HG03039 (cell line): Measurements from ENCODE around the gene CHSY3.

Experiments
- ATAC-seq: cut with Tn5 transposase; IDR thresholded peaks from one replicate; pipeline ENCODE4 v1.9.1; 2021; ENCODE audit warnings: mild to moderate bottlenecking, moderate library complexity; ENCODE audit not compliant: unreplicated experiment

The CHSY3 gene

DNA sequence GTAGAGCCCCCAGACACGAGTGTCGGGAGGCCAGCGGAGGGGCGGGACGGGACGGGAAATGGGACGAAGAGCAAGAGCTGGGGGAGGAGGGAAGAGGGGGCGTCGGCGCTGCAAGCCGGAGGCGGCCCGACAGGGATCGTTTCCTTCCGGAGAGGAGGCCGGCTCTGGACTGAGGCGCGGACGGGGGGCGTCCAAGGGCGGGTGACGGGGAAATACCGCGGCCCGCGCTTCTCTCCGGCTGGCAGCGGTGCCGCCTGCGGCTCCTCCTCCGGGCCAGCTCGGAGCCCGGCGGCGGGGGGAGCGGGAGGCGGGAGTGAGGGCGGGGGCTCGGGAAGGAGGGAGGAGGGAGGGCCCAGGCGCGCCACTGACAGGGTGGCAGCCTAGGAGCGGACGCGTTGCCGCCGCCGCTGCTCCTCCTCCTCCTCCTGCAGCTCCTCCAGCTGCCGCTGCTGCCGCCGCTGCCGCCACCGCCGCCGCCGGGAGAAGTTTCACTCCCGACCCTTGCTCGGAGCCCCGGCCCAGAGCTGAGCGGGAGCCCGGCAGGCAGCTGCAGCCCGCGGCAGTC, at the start of gene CHSY3:
Gene CHSY3 (plus strand): TSS at position 364 of the 565 bp plus-strand sequence.
- peak; percentile 56 for ATAC-seq

DNA sequence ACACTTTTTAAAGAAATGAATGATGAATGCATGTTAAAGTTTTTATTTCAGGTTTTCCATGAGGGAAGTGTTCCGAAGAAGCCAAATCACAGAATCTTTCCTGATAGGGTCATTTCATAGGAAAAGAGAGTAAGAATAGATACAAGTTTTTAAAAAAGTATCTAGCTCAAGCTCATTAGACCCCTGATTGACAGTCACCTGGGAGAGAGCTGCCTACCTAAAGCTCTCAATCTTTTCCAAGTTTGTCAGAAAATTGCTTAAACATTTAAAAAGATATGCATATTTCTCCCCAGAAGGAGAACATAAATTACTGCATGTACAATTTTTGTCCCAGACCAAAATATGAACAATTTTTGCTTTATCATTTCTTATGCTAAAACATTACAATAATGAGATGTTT, 47.9 kb upstream of the CHSY3 start:
- ATAC-seq, result no peak

DNA sequence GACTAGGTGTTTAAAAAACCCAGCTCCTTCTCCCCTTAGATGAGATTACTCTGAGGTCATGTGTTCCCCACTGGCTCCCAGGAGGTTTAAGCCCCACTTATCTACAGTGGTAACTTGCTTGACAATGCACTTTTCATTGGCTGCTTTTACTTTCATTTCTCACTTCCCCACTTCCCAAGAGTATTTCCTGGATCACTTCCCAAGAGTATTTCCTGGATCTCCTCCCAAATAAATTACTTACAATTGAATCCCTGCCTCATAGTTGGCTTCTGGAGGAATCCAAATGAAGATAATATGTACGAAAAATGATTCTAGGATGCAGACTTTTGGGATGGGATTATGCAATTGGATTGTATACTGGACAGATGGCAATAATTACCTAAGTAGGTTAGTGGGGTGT, 47.1 kb upstream of the CHSY3 start:
- ATAC-seq, result no peak

DNA sequence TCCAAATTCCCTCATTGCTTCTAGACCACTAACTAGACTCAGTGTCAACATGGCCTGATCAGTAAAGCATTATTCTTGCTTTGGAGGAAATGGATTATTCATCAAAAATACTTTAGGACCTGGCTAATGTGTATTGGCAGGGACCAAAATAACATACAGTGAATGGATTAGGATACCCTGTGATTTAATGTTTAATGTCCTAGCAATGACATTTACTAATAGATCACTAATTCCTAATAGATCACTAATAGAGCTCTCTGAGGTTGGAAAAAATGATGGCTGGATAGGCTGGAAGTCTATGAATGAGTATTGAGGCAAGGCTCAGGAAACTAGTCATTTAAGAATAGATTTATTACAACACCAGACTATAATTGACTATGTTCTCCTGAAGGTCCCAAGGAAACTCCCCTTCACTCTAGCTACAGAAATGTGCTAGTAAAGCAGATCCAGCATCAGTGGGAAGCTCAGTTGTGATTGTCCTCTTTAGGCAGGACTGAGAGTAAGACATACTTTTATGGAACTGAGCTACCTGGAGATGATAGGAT, 46.1 kb upstream of the CHSY3 start:
- ATAC-seq, result no peak

DNA sequence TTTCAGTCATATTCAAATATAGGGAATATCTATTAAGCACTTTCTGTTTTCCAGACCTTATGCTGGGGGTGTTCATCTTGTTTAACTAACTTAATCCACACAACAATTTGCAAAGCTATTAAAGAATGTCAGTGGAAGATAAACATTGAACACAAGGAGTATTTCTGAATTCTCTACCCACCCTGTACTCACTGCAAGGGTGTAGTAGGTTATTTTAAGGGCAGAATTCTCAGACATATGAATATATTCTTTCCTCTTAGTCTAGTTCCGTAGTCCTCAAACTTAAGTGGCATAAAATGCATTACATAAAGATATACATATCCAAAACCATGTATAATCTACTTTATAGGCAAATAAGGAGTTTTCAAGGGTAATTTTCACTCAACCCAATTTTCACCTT, 19.9 kb upstream of the CHSY3 start:
- ATAC-seq, result no peak

DNA sequence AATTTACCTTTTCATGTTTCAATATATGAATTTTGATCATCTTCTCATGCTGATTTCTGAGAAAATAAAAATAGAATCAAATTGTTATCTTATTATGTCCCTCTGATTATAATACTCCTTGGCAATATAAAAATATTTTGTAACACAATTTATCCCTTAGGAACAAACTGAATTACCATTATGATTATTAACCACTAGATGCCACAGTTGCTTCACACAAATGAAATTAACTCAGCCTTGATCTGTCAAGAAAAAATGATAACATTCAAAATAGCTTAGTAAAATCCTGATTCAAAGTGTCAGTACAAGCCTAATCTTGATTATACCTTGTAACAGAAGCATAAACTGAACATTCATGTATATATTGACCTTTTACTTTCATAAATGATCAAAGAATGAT, 4.8 kb upstream of the CHSY3 start:
- no peak for ATAC-seq

DNA sequence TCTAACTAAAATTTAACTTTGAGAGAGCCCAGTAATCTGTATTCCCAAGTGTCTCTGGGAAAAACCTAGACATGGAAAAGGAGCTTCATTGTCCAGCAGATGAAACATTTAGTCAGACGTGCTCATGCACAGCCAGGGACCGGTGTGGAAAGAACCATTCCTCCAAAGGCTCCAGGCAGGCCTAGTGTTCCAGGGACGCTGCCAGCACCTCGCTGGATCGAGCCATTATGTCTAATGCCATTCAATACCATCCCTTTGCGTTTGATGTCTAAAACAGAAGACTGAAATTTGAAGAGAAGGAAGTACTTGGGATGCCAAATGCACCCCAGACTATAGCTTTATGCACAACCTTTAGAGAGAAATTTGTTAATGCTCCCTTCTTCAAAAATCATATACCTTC, 1.4 kb upstream of the CHSY3 start:
- no peak for ATAC-seq

DNA sequence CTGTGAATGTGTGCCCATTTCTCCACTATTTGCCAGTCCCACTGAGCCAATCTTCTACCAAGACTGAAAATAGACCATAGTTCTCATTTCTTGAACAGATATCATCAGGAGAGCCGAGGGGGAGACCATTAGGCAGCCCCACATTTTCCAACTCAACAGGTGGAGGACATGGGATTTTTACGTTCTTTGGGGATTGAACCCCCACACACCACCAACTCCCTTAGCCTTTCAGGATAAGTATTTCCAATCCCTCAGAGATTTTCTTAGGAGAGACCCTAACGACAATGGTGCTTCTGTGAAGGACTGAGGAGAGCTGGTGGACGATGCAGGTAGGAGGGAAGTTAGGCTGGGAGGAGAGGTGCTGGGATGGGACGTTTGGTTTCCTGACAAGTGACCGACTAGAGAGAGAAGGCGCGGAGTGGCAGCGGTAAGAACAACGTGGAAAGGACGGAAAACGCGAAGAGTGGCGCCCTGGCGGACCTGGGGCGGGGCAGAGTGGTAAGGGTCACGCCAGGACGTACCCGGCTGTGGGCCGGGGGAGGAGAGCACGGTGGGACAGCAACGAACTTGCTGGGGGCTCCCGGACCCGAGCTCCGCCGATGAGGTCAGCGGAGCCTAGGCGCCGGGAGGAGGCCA, 681 bp upstream of the CHSY3 start:
- no peak for ATAC-seq

DNA sequence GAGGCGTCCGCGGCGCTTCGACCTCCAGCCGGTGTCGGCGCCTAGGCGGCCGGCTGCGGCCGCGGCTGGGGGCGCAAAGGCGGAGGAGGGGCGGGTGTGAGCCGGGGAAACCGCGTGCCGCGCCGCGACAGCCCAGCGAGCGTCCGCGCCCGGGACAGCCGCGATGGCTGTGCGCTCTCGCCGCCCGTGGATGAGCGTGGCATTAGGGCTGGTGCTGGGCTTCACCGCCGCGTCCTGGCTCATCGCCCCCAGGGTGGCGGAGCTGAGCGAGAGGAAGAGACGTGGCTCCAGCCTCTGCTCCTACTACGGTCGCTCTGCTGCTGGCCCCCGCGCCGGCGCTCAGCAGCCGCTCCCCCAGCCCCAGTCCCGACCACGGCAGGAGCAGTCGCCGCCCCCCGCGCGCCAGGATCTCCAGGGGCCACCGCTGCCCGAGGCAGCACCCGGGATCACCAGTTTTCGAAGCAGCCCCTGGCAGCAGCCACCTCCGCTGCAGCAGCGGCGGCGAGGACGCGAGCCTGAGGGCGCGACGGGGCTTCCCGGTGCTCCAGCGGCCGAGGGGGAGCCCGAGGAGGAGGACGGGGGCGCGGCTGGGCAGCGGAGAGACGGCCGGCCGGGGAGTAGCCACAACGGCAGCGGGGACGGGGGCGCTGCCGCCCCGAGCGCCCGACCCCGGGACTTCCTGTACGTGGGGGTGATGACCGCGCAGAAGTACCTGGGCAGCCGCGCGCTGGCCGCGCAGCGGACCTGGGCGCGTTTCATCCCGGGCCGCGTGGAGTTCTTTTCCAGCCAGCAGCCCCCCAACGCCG, 605 bp downstream of the CHSY3 start:
- peak; percentile 35 for ATAC-seq

DNA sequence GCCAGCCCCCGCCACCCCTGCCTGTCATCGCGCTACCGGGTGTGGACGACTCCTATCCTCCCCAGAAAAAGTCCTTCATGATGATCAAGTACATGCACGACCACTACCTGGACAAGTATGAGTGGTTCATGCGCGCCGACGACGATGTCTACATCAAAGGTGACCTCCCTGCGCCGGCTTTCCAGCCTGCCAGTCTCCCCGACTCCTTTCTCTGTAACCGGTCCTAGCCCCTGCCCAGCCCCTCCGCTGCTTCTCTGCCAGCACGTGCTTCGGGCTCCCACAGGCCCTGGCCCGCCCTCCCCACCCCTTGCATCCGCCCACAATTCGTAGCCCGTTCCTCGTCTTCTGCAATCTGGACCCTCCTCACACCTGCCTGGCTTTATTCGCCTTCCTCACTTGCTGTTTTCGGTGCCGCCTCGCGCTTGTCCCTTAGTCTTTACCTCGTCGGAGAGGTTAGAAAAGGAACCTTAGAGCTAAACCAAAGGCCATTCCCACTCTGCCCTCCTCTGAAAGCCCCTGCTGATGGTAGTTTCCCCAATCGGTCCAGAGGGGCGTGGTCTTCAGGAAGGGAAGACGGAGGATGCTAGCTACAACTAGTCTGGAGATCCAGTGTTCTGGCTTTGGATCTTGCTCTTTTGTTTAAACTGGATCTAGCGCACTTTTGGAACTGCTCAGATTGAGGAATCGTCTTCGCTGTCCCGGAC, 1.4 kb downstream of the CHSY3 start:
- no peak for ATAC-seq

DNA sequence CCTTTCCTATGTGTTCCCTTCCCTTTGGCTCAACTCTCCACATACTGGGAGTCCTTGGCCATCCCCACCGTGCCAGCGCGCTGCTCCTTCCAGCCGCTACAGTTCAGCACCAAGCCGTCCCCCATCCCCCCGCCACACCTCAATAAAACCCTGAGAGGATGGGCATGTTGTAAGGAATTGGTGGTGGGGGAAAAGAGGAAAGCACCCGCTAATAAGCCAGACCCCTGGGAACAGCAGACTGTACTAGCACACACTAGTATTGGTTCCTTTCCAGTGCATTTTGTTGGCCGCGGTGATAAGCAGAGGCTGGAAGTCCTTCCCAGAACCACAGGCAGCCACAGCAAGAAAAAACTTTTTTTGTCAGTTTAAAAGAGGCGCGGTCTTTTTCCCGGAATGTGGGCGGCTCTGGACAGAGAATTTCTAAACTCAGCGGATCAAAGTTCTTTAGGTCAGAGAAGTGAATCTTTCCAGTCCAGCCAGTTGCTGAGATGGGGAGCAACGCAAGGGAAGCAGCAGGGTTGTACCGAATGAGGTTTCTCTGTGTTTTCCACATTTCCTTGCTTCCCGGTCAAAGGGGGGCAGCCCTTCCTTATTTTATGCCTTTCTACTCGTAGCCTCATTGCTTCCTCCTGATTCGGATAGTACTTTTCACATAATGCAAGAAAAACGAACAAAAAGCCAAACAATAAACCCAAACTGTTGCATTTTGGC, 2.1 kb downstream of the CHSY3 start:
- no peak for ATAC-seq

DNA sequence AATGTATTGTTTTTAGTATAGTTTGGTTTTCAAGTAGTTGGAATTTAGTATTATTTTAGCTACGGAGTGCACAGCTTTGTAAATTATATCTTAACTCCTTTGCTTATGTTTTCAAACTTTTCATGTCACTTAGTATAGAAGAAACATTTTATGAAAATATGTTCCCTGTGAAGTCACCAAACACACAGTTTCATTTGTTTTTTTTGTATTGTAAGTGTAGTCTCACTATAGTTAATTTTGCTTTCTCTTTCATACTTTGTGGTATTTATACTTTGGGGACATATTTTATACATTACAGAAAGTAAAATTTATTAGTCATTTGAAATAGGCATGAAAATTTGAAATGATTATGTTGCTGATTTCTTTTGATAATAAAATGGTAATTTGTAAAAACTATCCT, 5.0 kb downstream of the CHSY3 start:
- ATAC-seq, result peak; percentile 39

DNA sequence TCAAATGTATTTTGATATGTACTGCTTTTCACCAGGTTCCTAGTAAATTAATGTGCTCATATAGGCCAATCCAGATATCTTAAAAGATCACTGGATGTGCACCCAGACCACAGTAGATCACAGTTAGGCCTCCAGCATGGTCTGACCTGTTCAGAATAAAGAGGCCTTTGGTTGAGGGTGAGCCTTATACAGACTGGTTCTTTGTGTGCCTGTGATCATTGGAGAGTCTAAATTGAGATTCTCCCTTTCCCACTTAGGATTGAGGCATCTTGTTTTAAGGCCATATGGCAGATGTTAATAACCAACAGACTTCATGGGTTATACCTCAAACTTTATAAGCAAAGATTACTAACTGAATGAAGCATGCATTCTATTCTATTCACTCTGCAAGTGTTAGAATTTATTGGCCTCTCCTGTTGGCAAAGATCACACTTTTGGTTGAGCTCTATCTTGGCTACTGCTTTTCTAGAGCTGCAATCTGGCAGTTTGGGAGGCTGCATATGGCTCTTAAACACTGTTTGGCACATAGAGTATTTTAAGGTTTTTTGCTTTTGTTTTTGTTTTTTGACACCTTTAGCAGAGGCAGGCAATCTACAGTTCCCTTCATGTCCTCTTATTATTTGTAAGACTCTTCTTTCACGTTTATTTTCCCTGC, 8.5 kb downstream of the CHSY3 start:
- no peak for ATAC-seq

DNA sequence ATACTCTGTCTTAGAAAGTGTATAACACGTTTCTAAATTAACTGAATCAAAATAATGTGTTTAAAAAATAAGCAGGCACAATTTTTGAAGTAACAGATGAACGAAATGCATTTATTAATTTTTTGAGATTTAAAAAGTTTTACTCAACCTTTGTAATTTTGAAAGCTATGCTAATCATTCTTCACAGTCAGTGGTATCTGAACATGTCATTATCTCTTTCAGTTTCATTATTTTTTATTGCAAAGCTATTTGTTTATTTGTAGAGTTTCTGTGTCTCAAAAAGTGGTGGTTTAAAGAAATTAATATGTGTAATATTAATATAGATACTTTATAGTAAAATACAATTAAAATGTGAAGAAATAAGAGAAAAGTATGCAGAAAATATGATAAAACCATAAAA, 11.2 kb downstream of the CHSY3 start:
- no peak for ATAC-seq

DNA sequence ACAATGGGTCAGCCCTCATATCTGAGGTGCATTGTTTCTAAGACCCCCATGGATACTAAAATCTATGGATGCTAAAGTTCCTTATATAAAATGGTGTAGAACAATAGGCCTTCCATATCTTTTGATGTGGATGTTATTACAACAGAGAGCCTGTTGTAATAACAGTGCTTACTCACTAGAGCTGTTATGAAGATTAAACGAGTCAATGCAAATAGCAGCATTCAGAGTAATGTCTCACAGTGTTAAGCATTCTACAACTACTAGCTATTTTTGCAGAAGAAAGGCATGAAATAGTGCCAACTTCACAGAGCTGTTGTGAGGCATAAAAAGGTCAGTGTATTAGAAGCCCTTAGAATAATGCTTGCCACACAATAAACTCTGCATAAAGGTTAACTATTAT, 13.0 kb downstream of the CHSY3 start:
- no peak for ATAC-seq

DNA sequence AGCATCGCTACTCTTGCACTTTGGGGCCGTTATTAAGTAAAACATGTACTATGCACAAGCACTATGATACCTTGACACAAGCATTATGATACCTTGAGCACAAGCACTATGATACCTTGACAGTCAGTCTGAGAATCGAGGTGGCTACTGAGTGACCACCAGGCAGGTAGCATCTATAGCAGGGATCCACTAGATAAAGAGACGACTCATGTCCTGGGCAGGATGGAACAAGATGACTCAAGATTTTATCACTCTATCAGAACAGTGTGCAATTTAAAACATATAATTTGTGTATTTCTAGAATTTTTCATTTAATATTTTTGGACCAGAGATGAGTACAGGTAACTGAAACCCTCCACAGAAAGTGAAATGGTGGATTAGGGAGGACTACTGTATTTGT, 16.9 kb downstream of the CHSY3 start:
- no peak for ATAC-seq

DNA sequence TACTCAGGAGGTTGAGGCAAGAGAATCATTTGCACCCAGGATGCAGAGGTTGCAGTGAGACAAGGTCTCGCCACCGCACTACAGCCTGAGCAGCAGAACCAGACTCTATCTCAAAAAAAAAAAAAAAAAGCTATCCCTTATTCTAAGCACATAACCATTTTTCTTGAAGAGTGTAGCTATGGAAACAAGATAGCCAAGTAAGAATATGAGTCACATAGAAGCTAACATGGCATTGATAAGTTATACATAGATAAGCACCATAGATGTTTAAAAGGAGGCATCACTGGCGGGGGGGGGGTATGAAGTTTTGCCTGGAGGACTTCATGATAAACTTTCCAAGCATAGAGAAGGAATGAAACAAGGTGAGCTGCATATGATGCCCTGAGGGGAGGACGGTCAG, 26.0 kb downstream of the CHSY3 start:
- ATAC-seq, result no peak

DNA sequence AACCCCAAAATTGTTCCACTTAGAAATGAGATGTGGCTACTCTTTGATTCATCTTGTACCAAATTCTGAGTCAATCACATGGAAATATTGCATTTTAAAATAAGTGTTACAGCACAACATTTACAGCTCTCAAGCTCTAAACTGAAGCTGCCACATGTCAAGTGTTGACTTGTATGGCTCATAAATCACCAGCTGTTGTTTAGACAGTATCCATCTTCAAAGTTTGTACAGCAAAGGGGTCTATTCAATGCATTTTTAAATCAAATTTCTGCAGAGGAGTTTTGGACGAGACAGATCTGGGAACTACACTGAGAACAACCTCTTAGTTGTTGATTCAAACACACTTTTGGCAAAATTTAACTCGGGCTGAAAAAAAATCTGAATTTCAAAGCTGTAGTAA, 31.4 kb downstream of the CHSY3 start:
- ATAC-seq, result no peak

DNA sequence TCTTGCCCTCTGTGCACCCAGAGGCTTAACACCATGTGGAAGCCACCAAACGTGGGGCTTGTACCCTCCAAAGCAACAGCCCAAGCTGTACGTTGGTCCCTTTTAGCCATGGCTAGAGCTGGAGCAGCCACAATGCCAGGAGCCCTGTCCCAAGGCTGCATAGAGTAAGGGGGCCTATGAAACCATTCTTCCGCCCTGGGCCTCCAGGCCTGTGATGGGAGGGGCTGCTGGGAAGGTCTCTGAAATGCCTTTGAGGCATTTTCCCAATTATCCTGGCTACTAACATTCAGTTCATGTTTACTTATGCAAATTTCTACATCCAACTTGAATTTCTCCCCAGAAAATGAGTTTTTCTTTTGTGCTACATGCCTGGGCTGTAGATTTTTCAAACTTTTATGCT, 33.8 kb downstream of the CHSY3 start:
- ATAC-seq, result no peak

DNA sequence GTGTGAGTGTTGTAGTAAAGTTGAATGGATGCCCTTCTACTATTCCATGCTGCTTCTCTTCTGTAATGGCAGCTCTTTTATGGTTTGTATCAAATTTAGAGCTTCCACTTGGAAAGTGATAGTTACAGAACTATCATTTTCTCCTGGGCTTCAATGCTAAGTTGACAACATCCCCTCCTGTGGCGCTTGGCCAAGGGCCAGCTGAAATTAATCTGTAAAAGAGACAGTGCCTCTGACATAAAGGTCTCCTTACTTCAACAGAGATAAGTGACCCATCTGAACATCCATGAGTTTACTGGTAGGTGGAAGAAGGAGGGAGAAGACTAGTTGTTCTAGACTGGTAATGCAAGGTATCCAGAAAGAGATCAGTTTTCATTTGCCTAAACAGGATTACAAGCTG, 39.7 kb downstream of the CHSY3 start:
- ATAC-seq, result no peak
